WI38 (cell line): ENCODE measurements around the gene TM9SF2.
A peak's percentile ranks its signal among the peaks of the same experiment; 100 is the strongest.
"Not testable (repeated sequence)": the region's sequence is repeated elsewhere in the genome, so short reads cannot be mapped to it uniquely, and the experiment has no call there.

Source experiments
- H3K4me3 ChIP-seq: 2 replicates; pipeline ENCODE4 v1.5.1; 2011; ENCODE audit warnings: low read depth, mild to moderate bottlenecking, control low read depth, low read length
- TF ChIP-seq, protein P1 (sequence below): IDR thresholded peaks from 2 replicates; pipeline ENCODE4 v1.5.1; 2012; ENCODE audit warnings: low read depth, mild to moderate bottlenecking, control low read depth, low read length

Gene TM9SF2

DNA sequence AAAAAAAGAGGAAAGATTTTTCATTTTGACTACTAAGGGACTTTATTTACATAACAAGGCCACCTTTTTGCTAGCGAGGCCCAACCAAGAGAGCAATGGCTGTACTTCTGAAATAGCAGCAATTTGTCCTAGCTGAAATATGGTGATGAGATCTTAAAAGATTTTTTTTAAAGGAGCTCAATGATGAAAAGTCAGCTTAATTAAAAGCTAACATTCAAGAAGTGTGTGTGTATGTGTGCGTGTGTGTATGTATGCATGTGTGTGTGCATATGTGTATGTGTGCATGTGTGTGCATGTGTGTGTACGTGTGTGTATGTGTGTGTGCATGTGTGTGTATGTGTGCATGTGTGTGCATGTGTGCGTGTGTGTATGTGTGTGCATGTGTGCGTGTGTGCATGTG is 24.6 kb upstream of the TM9SF2 start:
- TF ChIP-seq, protein P1, sequence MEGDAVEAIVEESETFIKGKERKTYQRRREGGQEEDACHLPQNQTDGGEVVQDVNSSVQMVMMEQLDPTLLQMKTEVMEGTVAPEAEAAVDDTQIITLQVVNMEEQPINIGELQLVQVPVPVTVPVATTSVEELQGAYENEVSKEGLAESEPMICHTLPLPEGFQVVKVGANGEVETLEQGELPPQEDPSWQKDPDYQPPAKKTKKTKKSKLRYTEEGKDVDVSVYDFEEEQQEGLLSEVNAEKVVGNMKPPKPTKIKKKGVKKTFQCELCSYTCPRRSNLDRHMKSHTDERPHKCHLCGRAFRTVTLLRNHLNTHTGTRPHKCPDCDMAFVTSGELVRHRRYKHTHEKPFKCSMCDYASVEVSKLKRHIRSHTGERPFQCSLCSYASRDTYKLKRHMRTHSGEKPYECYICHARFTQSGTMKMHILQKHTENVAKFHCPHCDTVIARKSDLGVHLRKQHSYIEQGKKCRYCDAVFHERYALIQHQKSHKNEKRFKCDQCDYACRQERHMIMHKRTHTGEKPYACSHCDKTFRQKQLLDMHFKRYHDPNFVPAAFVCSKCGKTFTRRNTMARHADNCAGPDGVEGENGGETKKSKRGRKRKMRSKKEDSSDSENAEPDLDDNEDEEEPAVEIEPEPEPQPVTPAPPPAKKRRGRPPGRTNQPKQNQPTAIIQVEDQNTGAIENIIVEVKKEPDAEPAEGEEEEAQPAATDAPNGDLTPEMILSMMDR: no peak

DNA sequence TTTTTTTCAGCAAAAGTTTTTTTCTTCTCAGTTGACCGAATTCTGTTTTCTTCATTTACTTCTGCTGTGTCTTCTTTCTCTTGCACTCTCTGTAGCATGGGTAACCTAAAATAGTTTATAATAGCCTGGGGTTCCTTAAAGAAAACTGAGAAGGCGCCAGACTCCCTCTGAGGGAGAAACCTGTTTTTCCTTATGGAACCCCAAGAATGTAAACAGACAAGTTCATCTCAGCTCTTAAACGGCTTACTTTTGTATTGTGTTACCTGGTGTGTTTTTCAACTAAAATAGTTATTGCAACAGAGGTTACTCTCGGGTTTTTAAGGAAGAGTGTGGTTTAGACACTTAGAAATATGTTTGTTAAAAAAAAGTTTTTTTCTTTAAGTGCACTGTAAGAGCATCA is 23.8 kb upstream of the TM9SF2 start:
- TF ChIP-seq, protein P1: no peak
- no peak overlapping the region for H3K4me3 ChIP-seq

More for the DNA sequence above, 24.6 kb upstream of the TM9SF2 start:
- H3K4me3 ChIP-seq: no peak overlapping the region

DNA sequence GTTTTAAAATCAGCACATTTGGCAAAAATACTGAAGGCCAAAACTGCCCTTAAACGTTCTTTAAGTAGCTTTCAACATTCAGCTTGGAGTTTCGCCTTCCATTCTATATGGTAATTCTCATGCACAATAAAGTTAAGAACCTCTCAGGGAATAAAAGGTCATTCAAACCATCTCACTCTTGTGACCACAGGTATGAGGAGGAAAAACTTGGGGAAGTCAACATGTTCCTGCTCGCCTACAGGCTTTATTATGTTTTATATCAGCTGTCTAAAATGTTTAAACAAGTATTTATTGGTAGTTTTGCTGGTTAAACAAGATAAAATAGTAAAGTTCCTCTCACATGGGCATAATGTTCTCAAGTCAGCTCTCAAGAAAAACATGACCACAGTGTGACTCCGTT is 19.9 kb upstream of the TM9SF2 start:
- TF ChIP-seq, protein P1: no peak

DNA sequence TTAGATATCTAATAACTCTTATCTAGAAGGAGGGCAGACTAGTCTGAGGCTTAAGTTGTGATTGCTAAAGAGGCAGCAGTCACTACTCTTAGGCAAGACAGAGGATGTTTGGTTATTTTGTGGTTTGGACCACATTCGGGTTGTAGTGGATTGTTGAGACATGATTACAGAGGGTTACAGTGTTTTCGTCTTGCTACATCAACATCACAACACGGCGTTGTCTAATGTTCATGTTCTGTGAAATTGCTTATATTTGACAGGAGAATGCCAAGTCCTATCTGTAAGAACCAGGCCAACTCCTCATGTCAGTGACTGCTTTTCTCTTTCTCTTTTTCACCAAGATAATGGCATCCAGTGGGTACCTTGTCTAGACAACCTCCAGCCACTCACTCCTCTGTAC is 16.8 kb upstream of the TM9SF2 start:
- H3K4me3 ChIP-seq: no peak overlapping the region
- TF ChIP-seq, protein P1: no peak

More for the DNA sequence above, 19.9 kb upstream of the TM9SF2 start:
- no peak overlapping the region for H3K4me3 ChIP-seq

DNA sequence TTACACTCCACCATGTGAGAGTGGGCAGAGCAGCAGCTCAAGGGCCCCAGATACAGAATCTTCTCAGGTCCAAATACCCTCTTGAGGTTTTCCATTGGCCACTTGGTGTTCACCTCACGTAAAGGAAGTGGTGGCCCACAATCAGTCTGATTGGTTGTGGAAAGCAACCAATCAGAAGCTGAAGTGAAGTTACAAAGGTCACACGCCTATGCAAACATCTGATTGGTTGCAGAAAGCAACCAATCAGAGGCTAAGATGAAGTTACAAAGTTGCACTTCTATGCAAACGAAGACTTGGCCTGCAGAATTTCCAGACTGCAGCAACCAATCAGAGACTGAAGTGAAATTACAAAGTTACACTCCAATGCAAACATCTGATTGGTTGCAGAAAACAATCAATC is 14.3 kb upstream of the TM9SF2 start:
- TF ChIP-seq, protein P1: no peak
- no peak overlapping the region for H3K4me3 ChIP-seq

DNA sequence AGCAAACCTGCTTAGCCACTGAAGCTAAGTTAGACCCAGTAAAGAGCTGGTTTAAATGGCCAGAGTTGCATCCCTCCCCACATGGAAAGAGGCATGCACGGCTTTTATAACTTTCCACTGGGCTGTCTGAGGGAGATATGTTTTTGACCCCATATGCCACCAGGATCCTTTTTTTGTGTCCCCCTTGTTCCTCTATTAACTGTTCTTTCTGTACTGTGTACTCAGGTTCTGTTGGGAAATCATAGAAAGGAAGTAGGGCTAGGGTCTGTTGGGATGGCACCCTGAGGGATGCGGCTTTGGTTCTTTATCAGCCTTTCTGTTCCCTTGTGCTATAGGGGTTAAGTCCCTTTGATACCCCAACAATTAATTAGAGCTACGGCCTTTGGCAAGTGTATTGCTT is 12.2 kb upstream of the TM9SF2 start:
- TF ChIP-seq, protein P1: no peak
- H3K4me3 ChIP-seq: no peak overlapping the region

DNA sequence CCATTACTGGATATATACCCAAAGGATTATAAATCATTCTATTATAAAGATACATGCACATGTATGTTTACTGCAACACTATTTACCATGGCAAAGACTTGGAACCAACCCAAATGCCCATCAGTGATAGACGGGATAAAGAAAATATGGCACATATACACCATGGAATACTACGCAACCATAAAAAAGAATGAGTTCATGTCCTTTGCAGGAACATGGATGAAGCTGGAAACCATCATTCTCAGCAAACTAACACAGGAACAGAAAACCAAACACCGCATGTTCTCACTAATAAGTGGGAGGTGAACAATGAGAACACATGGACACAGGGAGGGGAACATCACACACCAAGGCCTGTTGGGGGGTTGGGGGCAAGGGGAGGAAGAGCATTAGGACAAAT is 9.5 kb upstream of the TM9SF2 start:
- H3K4me3 ChIP-seq: not testable (repeated sequence)

DNA sequence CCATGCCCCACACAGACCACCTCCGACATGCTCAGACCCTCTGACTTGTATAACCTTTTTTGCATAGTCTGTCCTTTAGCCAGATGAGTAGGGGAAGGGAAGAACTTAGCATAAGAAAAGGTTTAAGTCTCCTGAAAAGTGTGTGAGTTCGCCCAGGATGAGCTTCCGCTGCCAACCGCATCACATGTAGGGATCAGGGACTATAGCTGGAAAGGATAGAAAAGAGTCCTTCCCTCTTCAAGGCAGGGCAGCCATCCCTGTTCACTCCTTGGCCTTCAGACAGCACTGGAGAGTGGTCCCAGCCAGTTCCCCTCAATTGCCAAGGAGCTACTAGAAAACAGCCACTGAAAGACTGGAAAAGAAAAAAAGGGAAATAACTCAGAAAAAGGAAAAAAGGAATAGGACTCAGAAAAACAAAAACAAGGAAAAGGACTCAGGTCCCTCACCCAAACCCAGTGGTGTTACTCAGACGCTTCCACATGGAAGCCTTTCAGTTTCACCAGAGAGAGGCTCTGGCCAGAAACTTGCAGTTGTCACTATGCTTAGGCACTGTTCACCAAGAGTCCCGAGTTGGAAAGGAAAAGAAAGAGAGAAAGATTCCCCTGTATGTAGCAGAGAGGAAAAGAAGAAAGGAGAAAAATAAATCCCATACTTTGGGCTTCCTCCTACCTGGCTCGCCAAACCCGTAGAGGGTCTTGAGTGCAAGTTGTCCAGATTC is 5.6 kb upstream of the TM9SF2 start:
- TF ChIP-seq, protein P1: no peak
- peak overlapping the region; percentile 27 for H3K4me3 ChIP-seq
